Peyer's patch (tissue), 4 donors: ENCODE data around the gene TCEAL1. TPM values are rescaled to one million over a fixed set of nuclear protein-coding genes. Genes with fewer than 3 reads are reported as not detected.
"Not testable (repeated sequence)": the region's sequence is repeated elsewhere in the genome, so short reads cannot be mapped to it uniquely, and the experiment has no call there.

Source experiments
- DNase-seq, 3 donors: peaks; one replicate each; pipeline ENCODE4 v3.0.0-alpha.2; 2017 to 2019
- H3K27ac ChIP-seq, 4 donors: fragments of 200-600 bp; sonication (generic); one replicate each; pipeline ENCODE4 v1.5.1; 2016 to 2019
- H3K27me3 ChIP-seq, 2 donors: fragments of 200-600 bp; sonication (generic); one replicate each; pipeline ENCODE4 v1.5.1; 2019
- H3K36me3 ChIP-seq, 3 donors: fragments of 200-600 bp; sonication (generic); one replicate each; pipeline ENCODE4 v1.5.1; 2016 to 2019
- H3K4me1 ChIP-seq, 4 donors: fragments of 200-600 bp; sonication (generic); one replicate each; pipeline ENCODE4 v1.5.1; 2016 to 2019
- H3K4me3 ChIP-seq, 4 donors: fragments of 200-600 bp; sonication (generic); 1 replicate in 3 of 4; 2 replicates in 1 of 4; pipeline ENCODE4 v1.5.1; 2016 to 2019; ENCODE audit warnings: mild to moderate bottlenecking in 1 of 4
- H3K9me3 ChIP-seq, 4 donors: fragments of 200-600 bp; sonication (generic); one replicate each; pipeline ENCODE4 v1.5.1; 2016 to 2019; ENCODE audit warnings: mild to moderate bottlenecking in 1 of 4
- CTCF ChIP-seq, 6 experiments: fragments of 450-650 bp in 4 of 6; fragments of 200-600 bp in 2 of 6; sonication (generic) in 1 of 6; IDR thresholded peaks; one replicate each; pipeline ENCODE4 v1.5.1; 2017 to 2019; ENCODE audit warnings: antibody characterized with exemption in 6 of 6, mild to moderate bottlenecking in 3 of 6, moderate library complexity in 1 of 6
- POLR2A ChIP-seq, 2 donors: fragments of 450-650 bp; IDR thresholded peaks; one replicate each; pipeline ENCODE4 v1.5.1; 2017; ENCODE audit warnings: antibody characterized with exemption in 2 of 2, mild to moderate bottlenecking in 2 of 2, moderate library complexity in 2 of 2
- total RNA-seq, 4 donors: library from RNA; depleted of rRNA; stranded (reverse); fragments of >200 nt; gene quantifications; one replicate each; pipeline ENCODE4 v1.1.0, GENCODE V29; 2016

The TCEAL1 gene
- total RNA-seq, 4 donors from 2014 or later: 21.2 to 38.8 (median 31.4) TPM

GRCh38 chrX:103658681-103659433 lies 30.1 kb downstream of the TCEAL1 start:
- DNase-seq: no peak
- no peak overlapping the region for H3K27ac ChIP-seq
- TF ChIP-seq CTCF (IDR thresholded peaks at IDR 0.05): no peak
- TF ChIP-seq POLR2A (IDR thresholded peaks at IDR 0.05): no peak
- H3K4me3 ChIP-seq: no peak overlapping the region
- H3K9me3 ChIP-seq: no peaks in the 10 kb centered on the region
- H3K27me3 ChIP-seq: no peaks in the 10 kb centered on the region
- no peaks in the 10 kb centered on the region for H3K4me1 ChIP-seq
- no peaks in the 10 kb centered on the region for H3K36me3 ChIP-seq

DNA sequence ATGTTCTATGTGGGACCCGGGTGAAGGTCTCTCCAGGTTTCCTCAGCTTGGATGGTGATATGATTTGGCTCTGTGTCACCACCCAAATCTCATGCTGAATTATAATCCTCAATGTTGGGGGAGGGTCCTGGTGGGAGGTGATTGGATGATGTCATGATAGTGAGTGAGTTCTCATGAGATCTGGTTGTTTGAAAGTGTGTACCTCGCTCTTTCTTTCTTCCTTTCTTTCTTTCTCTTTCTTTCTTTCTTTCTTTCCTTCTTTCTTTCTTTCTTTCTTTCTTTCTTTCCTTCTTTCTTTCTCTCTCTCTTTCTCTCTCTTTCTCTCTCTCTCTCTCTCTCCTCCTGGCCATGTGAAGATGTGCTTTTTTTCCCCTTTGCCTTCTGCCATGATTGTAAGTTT lies 30.7 kb downstream of the TCEAL1 start:
- not testable (repeated sequence) for DNase-seq, H3K9me3 ChIP-seq

GRCh38 chrX:103663981-103664762 lies 35.4 kb downstream of the TCEAL1 start:
- TF ChIP-seq CTCF (IDR thresholded peaks at IDR 0.05) (no peak), POLR2A (IDR thresholded peaks at IDR 0.05) (no peak)

More for the DNA sequence above, 30.7 kb downstream of the TCEAL1 start:
- H3K4me1 ChIP-seq, H3K4me3 ChIP-seq, H3K27ac ChIP-seq, H3K36me3 ChIP-seq, H3K27me3 ChIP-seq: not testable (repeated sequence)

DNA sequence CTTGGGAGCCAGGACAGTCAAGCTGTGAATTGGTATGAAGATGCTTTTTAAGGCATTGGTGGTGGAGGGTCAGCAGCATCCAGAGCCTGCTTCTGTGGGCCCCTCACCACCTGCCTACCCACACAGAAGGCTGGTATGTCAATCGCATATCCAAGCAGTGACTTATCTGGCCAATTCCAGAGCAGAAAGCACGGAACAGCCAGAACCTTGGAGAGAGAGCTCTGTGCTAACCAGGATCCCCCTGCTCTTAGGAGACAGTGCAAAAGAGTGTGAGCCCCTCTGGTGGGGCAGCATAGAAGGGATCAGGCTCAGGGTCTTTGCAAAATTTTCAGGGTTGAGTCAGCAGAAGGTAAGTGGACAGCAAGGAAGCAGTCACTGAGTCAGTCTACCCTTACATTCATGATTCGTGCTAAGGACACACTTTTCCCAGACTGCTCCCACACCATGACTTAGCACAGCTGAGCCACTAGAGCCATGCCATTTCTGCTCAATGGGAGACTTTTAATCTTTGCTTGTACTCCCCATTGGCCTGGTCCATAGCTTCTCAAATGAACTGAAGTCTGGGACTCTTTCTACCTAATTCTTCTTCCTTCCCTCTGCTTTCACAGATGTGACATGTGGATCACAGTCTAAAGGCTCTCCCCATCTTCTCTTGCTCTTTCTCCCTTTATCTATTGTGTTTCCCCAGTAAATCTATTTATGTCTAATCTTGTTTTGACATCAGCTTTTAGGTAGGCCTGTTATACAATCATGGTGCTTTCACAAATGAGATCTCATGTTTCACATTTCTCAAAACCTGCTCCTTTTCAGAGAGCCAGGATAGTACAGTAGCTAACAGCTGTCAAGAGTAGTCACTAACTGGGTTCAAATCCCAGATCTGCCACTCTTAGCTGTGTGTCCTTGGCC lies 37.7 kb downstream of the TCEAL1 start:
- DNase-seq: no peak
- Histone ChIP-seq H3K9me3 (no peaks in the 10 kb centered on the region), H3K27ac (no peak overlapping the region), H3K27me3 (no peaks in the 10 kb centered on the region), H3K36me3 (no peaks in the 10 kb centered on the region), H3K4me3 (no peak overlapping the region), H3K4me1 (no peaks in the 10 kb centered on the region)
- TF ChIP-seq POLR2A (IDR thresholded peaks at IDR 0.05) (no peak), CTCF (IDR thresholded peaks at IDR 0.05) (no peak)

More at GRCh38 chrX:103663981-103664762, 35.4 kb downstream of the TCEAL1 start:
- DNase-seq: no peak
- Histone ChIP-seq H3K9me3 (no peaks in the 10 kb centered on the region), H3K27ac (no peak overlapping the region), H3K4me3 (no peak overlapping the region), H3K27me3 (no peaks in the 10 kb centered on the region), H3K4me1 (no peaks in the 10 kb centered on the region), H3K36me3 (no peaks in the 10 kb centered on the region)

- no peaks in the 10 kb centered on the region for H3K9me3 ChIP-seq
- DNase-seq: no peak
- no peaks in the 10 kb centered on the region for H3K27me3 ChIP-seq
- H3K27ac ChIP-seq: no peak overlapping the region
- no peak overlapping the region for H3K4me3 ChIP-seq
- H3K36me3 ChIP-seq: no peaks in the 10 kb centered on the region
- H3K4me1 ChIP-seq: no peaks in the 10 kb centered on the region
- TF ChIP-seq CTCF (IDR thresholded peaks at IDR 0.05) (no peak), POLR2A (IDR thresholded peaks at IDR 0.05) (no peak)
These were observed 41.0 kb downstream of the TCEAL1 start for GRCh38 chrX:103669745-103670144.
